NCI-H1436 treated with DMSO at 0.1 percent for 48 hours (cell line): Measurements from ENCODE around the gene NFE2L1.
A peak's percentile ranks its signal among the peaks of the same experiment; 100 is the strongest.
"Not testable (repeated sequence)": the region's sequence is repeated elsewhere in the genome, so short reads cannot be mapped to it uniquely, and the experiment has no call there.

Experiments used
- DNase-seq: peaks from one replicate; lab custom pipeline; 2025; lab: John Stamatoyannopoulos, UW

NFE2L1 gene

GRCh38 chr17:48067808-48068207, 19.6 kb downstream of the NFE2L1 start:
- not testable (repeated sequence) for DNase-seq

- DNase-seq, result no peak
Observed at GRCh38 chr17:48068491-48068961, 20.4 kb downstream of the NFE2L1 start.

GRCh38 chr17:48070195-48070594, 22.0 kb downstream of the NFE2L1 start:
- no peak for DNase-seq

- no peak for DNase-seq
Observed at GRCh38 chr17:48071654-48072053, 23.5 kb downstream of the NFE2L1 start.

- not testable (repeated sequence) for DNase-seq
Observed at GRCh38 chr17:48072811-48073210, 24.7 kb downstream of the NFE2L1 start.

GRCh38 chr17:48073566-48074094, 25.5 kb downstream of the NFE2L1 start:
- DNase-seq, result not testable (repeated sequence)

GRCh38 chr17:48074322-48075081, 26.3 kb downstream of the NFE2L1 start:
- peak; percentile 40 for DNase-seq

GRCh38 chr17:48077152-48077551, 29.0 kb downstream of the NFE2L1 start:
- DNase-seq, result not testable (repeated sequence)

- DNase-seq, result no peak
Observed at GRCh38 chr17:48081858-48082257, 33.7 kb downstream of the NFE2L1 start.

- no peak for DNase-seq
Observed at GRCh38 chr17:48084932-48085331, 36.8 kb downstream of the NFE2L1 start.

- DNase-seq, result no peak
Observed at GRCh38 chr17:48093341-48094045, 45.3 kb downstream of the NFE2L1 start.

- no peak for DNase-seq
Observed at GRCh38 chr17:48095611-48096010, 47.5 kb downstream of the NFE2L1 start.

- no peak for DNase-seq
Observed at GRCh38 chr17:48100160-48100559, 52.0 kb downstream of the NFE2L1 start.

- no peak for DNase-seq
Observed at GRCh38 chr17:48100591-48101011, 52.4 kb downstream of the NFE2L1 start.

GRCh38 chr17:48101012-48101720, 53.0 kb downstream of the NFE2L1 start, which contains the start of gene CBX1:
Gene CBX1, minus strand, starts transcription at chr17:48101478. Its CDS starts 24,474 bp downstream, at chr17:48077004.
- peak; percentile 89 for DNase-seq

GRCh38 chr17:48102043-48102750, 54.0 kb downstream of the NFE2L1 start:
- no peak for DNase-seq

- DNase-seq, result no peak
Observed at GRCh38 chr17:48102798-48103715, 54.9 kb downstream of the NFE2L1 start.

- DNase-seq, result no peak
Observed at GRCh38 chr17:48104440-48104839, 56.3 kb downstream of the NFE2L1 start.

GRCh38 chr17:48106802-48107136, 58.6 kb downstream of the NFE2L1 start:
- DNase-seq, result no peak
